Fibroblast of peridontal ligament (primary cell): Measurements from ENCODE around the gene SGTA.
"Not testable (repeated sequence)": the region's sequence is repeated elsewhere in the genome, so short reads cannot be mapped to it uniquely, and the experiment has no call there.

Experiments
- DNase-seq: peaks from one replicate; pipeline ENCODE4 v3.0.0-alpha.2; 2010; ENCODE audit errors: extremely low read depth

Gene SGTA

DNA sequence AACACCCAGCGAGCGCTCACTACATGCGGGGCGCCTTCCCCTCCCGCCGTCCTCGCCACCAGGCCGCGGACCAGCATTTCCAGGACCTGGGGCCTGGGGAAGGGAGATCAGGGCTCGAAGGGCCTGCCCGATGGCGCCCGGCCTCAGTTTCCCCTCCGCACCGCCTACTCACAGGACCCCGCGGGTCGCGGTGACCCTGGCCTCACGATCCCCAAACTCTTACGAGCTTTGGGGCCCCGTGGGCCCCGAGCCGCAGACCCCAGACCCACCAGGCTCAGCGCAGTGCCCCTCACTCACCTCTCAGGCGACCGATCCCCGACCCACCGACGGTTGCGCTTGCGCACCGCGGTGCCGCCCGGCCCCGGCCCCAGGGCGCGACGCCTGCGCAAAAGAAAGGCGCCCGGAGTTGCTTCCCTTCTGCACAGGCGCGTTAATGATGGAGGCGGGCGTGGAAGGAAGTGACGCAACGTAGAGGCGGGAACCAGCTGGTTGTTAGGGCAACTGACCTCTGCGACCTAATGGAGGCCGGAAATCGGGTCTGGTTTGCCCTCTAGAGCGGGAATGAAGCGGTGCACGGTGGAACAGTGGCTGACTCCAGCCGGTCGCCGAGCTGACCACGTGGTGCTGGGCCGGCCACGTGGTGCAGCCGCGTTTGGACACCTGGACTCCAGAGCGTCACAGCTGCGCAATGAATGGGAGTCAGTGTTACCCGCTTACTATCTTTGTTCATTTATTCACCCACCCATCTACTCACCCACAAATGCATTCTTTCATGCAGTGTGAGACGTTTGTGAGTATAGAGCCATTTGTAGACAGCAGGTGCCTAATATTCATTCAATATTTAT, at the start of gene SGTA:
SGTA (minus strand) TSS at position 338 of the 845 bp plus-strand sequence. CDS start 14,205 bp downstream, outside the sequence.
- peak; percentile 98 for DNase-seq

DNA sequence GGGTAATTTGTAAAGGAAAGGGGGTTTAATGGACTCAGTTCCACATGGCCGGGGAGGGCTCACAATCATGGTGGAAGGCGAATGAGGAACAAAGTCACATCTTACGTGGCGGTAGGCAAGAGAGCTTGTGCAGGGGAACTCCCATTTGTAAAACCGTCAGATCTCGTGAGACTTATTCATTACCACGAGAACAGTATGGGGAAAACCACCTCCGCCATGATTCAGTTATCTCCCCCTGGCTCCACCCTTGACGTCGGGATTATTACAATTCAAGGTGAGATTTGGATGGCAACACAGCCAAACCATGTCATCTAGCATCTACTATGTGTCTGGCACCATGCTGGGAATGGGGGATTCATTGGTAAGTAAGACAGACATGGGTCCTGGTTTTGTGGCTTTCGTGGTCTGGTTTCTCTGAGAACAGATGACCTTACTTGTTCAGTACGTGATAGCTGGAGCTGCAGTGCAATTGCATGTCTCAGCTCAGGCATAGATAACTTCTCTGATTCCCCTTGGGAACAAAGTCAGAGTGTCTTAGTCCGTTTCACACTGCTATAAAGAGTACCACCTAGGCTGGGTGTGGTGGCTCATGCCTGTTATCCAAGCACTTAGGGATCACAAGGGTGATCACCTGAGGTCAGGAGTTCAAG, 44.9 kb upstream of the SGTA start:
- DNase-seq: no peak

DNA sequence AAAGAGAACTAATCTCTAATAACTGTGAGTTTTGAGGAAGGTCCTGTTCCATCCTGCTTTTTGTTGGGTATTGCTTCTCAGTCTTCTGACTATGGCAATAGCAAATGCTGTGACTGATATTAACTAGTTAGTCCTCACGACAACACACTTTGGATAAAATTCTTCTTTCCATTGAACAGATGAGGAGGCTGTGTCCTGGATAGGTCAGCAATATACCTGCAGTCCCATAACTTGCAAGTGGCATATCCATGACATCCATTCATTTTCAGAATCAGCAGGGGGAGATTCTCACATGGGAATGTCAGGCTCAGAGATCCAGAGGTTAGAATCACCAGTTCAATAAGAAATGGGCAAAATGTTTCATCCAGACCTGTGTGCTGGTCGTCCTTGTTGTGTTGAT, 43.9 kb upstream of the SGTA start:
- no peak for DNase-seq

DNA sequence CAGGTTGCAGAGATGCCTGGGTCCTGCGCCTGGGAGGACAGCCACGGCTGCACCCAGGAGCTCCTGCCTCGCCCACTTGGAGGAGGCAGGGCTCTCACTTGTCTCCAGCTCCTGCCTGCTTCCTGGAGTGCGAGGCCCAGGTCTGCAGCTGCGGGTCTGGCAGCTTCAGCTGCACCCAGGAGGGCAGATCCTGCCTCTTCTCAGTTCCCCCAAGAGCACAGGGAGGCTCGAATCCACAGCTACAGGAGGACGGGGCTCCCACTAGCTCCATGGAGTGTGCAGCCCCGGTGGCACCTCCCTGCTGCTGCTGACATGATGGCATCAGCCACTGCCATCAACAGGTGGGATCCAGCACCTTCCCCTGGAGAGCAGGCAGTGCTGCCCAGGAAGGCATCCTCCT, 41.1 kb upstream of the SGTA start:
- DNase-seq: no peak

GRCh38 chr19:2823646-2824045, 40.6 kb upstream of the SGTA start:
- no peak for DNase-seq

DNA sequence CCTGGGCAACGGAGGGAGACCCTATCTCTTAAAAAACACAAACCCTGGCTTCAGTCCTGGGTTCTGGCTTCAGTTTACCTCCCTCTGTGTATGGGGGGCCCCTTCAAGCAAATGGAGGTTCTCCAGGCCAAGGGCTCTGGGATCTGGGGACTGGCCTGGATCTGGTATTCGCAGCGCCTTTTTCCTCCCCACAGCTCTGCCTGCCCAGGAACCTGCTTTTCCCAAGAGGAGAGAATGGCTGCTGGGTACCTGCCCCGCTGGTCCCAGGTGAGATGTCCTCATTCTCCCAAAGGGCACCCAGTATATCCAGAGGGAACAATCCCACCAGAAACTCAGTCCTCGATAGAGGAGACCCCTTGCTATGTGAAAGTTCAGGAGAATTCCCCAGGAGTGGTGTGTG, 39.8 kb upstream of the SGTA start:
- DNase-seq: no peak

GRCh38 chr19:2820112-2820702, 37.1 kb upstream of the SGTA start:
- no peak for DNase-seq

- DNase-seq: peak; percentile 93
Measured at GRCh38 chr19:2819540-2820111, 36.6 kb upstream of the SGTA start, which contains the start of gene ZNF554. ZNF554 (plus strand) TSS chr19:2819868; CDS start chr19:2820072, 204 bp downstream.

- DNase-seq: not testable (repeated sequence)
Measured at GRCh38 chr19:2817237-2817829, 34.3 kb upstream of the SGTA start.

GRCh38 chr19:2816641-2817040, 33.6 kb upstream of the SGTA start:
- no peak for DNase-seq

DNA sequence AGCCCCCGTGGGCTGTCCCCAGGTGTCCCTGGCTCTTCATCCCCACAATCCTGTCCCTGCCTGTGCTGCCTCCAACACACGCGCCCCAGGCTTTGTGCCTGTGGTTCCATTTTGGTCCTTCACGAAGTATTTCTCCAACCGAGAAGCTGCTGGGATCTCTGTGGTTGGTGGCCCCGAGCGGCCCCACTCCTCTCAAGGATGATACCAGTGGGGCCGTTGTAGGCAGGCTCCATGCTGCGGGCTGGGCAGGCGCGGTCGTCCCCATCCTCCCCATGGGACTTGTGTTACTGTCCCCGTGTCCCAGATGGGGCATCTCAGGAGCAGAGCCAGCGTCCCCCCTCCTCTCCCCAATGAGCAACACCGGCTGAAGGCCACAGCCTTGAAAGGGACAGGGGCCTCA, 32.9 kb upstream of the SGTA start:
- DNase-seq: no peak

DNA sequence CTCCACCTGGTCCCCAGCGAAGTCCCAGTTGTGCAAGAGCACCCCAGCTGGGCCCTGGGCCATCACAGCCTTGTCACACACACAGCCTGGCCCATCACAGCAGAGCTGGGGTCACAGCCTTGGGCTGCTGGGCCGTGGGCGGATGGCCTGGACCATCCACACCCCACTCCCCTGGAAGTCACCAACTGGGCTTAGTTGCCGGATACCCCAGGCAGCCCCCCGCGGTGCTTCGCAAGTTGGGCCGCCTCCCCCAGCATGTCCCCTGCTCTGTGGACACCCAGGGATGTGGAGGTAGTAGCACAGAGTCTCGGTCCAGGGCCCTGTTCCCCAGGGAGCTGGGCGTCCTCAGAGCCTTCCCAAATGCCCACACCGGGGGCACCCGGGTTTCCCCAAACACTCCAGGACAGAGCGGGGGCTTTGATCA, 32.1 kb upstream of the SGTA start:
- DNase-seq: no peak

GRCh38 chr19:2814426-2814825, 31.4 kb upstream of the SGTA start:
- no peak for DNase-seq

DNA sequence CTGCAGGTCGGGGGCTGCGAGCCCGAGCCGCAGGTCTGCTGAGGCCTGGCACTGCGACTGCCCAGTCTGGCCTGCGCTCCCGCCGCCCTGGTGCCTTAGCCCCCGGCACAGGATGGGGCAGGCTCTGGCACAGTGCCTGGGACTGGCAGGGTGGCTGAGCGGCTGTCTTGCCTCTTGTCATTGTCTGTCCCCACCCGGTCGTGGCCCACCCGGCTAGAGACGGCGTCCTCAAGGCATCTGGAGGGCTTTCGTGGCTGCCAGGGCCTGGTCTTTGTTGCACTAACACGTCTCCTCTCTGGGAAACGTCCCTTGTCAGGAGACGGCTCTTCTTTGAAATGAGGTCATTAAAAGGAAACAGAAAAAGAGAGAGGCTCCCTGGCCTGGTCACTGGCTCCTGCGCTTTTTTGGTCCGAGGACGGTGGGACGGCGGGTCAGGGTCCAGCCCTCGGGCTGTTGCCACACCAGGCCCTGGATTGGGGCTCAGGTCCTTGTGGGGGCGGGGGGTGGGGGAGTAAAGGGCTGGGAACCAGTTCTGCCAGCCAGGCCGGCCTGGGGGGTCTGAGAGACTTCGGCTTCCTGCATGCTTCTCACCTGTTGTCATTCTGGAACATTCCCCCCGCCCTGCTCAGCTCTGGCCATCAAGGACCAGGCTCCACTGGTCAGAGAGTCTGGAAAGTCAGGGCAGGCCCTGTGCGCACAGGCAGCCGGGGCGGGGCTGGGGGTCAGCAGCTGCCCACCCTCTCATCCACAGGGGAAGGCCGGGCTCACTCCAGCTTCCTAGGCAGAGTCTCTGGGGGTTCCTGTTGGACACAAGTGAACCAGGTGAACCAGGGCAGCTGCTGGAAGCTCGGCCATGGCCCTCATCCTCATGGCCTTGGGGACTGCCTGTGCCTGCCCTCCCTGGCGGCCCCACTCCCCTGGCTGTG, 30.4 kb upstream of the SGTA start:
- no peak for DNase-seq

- no peak for DNase-seq
Measured at GRCh38 chr19:2812414-2813234, 29.6 kb upstream of the SGTA start.

DNA sequence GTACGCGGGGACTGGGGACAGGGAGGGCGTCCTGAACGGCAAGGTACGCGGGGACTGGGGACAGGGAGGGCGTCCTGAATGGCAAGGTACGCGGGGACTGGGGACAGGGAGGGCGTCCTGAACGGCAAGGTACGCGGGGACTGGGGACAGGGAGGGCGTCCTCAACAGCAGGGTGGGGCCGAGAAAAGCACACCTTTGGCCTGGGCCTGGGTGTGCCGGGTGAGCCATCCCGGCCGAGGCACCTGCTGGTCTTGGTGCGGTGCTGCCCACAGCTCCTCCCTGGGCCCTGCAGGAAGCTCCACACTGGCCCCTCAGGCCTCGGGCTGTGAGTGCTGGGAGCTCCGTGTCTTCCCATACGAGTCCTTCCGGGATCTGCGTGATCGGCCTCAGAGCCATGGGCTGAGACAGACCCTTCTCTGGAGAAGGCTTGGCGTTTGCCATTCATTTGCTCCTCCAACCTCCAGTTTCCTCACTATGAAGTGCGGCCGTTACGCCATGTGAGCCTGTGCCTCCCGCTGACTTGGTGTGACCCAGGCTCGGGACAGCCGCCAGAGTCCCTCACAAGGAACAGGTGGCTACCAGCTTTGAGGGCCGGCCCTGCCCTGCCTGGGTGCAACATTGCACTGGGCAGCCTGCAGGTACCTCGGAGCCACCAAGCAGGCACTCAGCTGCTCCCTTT, 28.8 kb upstream of the SGTA start:
- DNase-seq: no peak

DNA sequence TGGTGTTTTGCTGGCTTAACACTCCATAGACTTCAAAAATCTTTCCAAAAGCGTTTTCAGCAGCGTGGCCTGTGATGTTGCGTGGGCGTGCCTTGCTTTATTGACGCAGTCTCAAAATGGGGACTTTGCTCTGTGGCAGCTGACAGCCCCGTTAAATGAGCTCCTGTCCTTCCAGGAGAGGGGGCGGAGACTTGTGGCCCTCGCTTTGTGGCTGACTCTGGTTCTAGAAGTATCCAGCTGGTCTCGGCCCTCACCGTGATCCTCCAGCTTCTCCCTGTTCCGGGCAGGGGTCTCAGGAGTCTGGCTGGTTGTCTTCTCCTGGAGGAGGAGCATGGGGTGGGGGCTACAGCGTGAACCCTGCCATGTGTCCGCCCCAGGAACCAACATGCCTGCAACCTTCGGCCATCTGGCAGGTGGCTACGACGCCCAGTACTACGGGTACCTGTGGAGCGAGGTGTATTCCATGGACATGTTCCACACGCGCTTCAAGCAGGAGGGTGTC, 28.2 kb upstream of the SGTA start:
- DNase-seq: no peak

DNA sequence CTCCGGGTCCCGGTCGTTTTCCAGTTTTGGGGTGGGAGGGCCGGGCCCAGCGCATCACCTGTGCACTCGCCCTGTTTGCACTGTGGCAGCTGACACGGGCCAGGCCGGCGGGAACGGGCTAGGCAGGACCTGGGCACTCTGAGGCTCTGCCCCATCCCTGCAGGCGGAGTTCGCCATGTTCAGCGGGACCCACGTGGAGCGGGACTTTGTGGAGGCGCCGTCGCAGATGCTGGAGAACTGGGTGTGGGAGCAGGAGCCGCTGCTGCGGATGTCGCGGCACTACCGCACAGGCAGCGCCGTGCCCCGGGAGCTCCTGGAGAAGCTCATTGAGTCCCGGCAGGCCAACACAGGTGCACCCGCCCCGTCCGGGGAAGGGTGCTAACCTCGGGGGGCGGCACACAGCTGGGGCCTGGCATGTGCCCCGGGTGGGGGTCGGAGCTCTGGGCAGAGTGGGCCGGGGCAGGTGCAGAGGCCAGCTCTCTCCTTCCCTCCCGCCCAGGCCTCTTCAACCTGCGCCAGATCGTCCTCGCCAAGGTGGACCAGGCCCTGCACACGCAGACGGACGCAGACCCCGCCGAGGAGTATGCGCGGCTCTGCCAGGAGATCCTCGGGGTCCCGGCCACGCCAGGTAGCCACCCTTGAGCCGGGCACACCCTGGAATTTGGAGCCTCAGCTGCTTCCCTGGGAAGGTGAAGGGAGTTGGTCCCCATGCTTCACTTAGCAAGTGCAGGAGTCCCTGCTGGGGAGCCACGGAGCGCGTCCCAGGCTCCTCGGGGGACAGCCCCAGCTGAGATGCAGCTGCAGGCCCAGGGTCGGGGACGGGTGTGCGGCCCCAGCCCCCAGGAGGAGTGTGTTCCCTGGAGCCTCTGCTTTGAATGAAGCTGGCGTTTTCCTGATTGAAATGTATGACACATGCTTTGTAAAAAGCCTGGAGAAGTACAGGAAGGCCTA, 27.3 kb upstream of the SGTA start:
- DNase-seq: no peak
